ENCODE measurements around the gene PTGER4. TPM values are rescaled to one million over a fixed set of nuclear protein-coding genes. Genes with fewer than 3 reads are reported as not detected.

Gene PTGER4
- total and polyA plus RNA-seq, 9 donors: 0.66 to 8.8 (median 2.8) TPM

- Histone ChIP-seq H3K27me3 (no peaks in the 10 kb centered on the region), H3K4me3 (no peak overlapping the region), H3K9me3 (no peaks in the 10 kb centered on the region), H3K4me1 (ENCODE audit: insufficient read depth) (no peaks in the 10 kb centered on the region), H3K27ac (no peak overlapping the region), H3K36me3 (no peaks in the 10 kb centered on the region)
- no peak for DNase-seq
- TF ChIP-seq CTCF (IDR thresholded peaks at IDR 0.05) (no peak), EP300 (IDR thresholded peaks at IDR 0.05) (no peak), POLR2A (IDR thresholded peaks at IDR 0.05) (no peak)
- intact Hi-C loops (cut with DNase I): loop anchor here in 1 of 4 donors (10.0 kb wide), 1 partner anchor 960 kb away; no protein-coding TSS in a partner anchor
- WGBS, 3 donors: 86 to 91% (median 87%) methylated on average over 6 of the region's 6 CpGs
Observed at GRCh38 chr5:40674661-40675235, 5.0 kb upstream of the PTGER4 start.

DNA sequence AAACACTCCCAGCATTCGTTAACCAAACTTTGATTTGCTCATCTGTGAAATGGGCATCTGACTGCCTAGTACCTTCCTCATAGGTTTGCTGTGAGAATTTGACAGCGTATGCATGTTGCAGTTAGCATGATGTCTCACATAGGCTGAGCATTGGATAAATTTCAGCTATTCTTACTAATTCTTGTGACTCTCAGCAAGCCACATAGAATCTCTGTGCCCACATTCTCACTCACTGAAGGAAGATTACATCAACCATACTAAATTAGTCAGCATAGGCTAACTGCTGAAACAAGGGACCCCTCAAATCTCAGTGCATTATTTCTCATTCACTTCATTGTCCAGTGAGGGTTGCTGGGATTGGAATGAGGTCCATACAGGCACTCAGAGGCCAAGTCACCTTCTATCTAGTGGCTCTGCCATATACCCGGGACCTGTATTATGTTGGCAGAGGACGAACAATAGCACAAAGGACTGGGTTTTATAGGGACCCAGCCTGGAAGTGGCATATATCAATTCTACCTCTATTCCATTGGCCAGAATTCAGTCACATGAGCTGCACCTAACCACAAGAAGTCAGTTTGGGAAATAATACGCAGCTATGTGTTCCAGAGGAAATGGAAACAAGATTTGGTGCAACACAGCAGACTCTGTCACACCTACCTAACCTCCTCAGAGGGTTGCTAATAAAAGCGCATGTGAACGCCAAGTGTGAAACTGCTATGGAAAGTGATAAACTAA, 4.2 kb upstream of the PTGER4 start:
- WGBS, 3 donors: 84 to 93% (median 89%) methylated on average over 7 of the region's 7 CpGs
- Histone ChIP-seq H3K4me3 (no peak overlapping the region), H3K36me3 (no peaks in the 10 kb centered on the region), H3K4me1 (ENCODE audit: insufficient read depth) (peaks cover 2% of the 10 kb centered on the region), H3K9me3 (no peaks in the 10 kb centered on the region), H3K27me3 (no peaks in the 10 kb centered on the region), H3K27ac (no peak overlapping the region)
- TF ChIP-seq POLR2A (IDR thresholded peaks at IDR 0.05) (no peak), EP300 (IDR thresholded peaks at IDR 0.05) (no peak), CTCF (IDR thresholded peaks at IDR 0.05) (no peak)
- intact Hi-C loops (cut with DNase I): loop anchor here in 1 of 4 donors (10.0 kb wide), 1 partner anchor 961 kb away; no protein-coding TSS in a partner anchor
- no peak for DNase-seq

- no peaks in the 10 kb centered on the region for H3K9me3 ChIP-seq
- intact Hi-C loops (cut with DNase I): loop anchor here in 1 of 4 donors (10.0 kb wide), 1 partner anchor 962 kb away; no protein-coding TSS in a partner anchor
- WGBS, 3 donors: 56 to 63% (median 62%) methylated on average over 3 of the region's 3 CpGs
Observed at GRCh38 chr5:40676613-40677343, 2.9 kb upstream of the PTGER4 start.

More at GRCh38 chr5:40676613-40677343, 2.9 kb upstream of the PTGER4 start:
- peaks cover 9% of the 10 kb centered on the region for H3K4me1 ChIP-seq (ENCODE audit: insufficient read depth)
- H3K36me3 ChIP-seq: no peaks in the 10 kb centered on the region
- DNase-seq: no peak
- no peak overlapping the region for H3K4me3 ChIP-seq
- TF ChIP-seq POLR2A (IDR thresholded peaks at IDR 0.05) (no peak), EP300 (IDR thresholded peaks at IDR 0.05) (no peak), CTCF (IDR thresholded peaks at IDR 0.05) (no peak)
- H3K27me3 ChIP-seq: no peaks in the 10 kb centered on the region
- no peak overlapping the region for H3K27ac ChIP-seq
